Posterior vena cava (tissue), 2 donors: ENCODE results near the gene SLC5A3. TPM values are rescaled to one million over a fixed set of nuclear protein-coding genes. Genes with fewer than 3 reads are reported as not detected.

Source experiments
- DNase-seq: peaks from one replicate; pipeline ENCODE4 v3.0.0-alpha.2; 2020; ENCODE audit warnings: low spot score
- intact Hi-C, 2 donors: fragments of 100-400 bp; cut with DNase I; formaldehyde crosslinking; loops; one replicate each; pipeline versions ENCODE4 v1.14.1 to v1.14.2; 2022 to 2023
- long read RNA-seq, 2 donors: library from polyadenylated mRNA; unstranded; transcript quantifications; one replicate each; pipeline ENCODE4 v2.0.0, GENCODE V29; 2020 to 2021
- total RNA-seq, 2 donors: library from RNA; stranded (reverse); fragmentation: NEBNext Ultra II Directional; extraction: Animal tissue kit (Norgen Biotek cat#: 25700); gene quantifications; one replicate each; pipeline ENCODE4 v1.2.1, GENCODE V29; 2021
- donor health status: DM: yes; HTN: yes; CAD: no.
- donor health status: DM: yes; HTN: yes; CAD: no.

SLC5A3 gene
- 10 to 100 TPM; 10.9 to 16.4 TPM for total RNA-seq
- long read RNA-seq, donor 1, full-length matches to known transcripts, result 1 of 3 reads
- long read RNA-seq, donor 1, partial matches to known transcripts, result 0 of 3 reads
- long read RNA-seq, donor 1, other reads (novel, unspliced or antisense), result 2 of 3 reads
- long read RNA-seq, donor 2, full-length matches to known transcripts, result 7 of 7 reads
- long read RNA-seq, donor 2, partial matches to known transcripts, result 0 of 7 reads
- long read RNA-seq, donor 2, other reads (novel, unspliced or antisense), result 0 of 7 reads

- DNase-seq, result peak; percentile 95
- intact Hi-C loops, result loop anchor here in 1 of 2 donors (10.0 kb wide), 2 partner anchors 112 to 138 kb away; no protein-coding TSS in a partner anchor
Observed at GRCh38 chr21:34073032-34073748, at the start of gene SLC5A3, which contains the start of gene MRPS6. TSS of gene SLC5A3 (plus strand) at chr21:34073578. CDS start at chr21:34095199, 21,621 bp downstream. TSS of gene MRPS6 (plus strand) at chr21:34073578. CDS start at chr21:34073701, 123 bp downstream.

DNA sequence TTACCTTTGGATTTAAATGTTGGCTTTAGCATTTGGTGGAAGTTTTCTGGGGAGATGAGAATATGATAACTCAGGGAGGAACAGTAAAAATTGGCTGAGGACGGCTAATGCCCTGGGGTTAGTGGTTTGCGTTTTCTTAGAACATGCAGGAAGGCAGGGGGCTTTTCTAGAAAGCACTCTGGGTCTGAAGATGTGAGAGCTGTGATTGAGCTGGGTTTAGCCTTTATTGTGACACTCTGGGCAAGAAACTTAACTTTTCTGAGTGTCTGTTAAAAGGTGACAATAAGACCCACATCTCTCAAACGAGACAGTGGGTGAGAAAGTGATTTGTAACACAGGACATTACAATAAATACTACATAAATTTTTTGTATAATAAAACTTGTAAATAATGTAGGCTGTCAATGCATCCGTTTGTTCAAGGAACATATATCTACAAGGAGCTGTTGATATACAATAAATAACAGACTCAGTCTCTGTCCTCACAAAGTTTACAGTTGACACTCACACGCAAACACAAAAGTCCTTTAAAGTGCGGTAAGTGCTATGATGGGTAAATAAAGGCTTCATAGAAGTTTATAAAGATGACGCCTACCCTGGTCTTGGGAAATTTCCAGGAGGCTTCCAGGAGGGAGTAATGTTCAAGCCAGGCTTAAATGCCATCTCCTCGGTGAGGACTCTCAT, 49.5 kb upstream of the SLC5A3 start:
- no peak for DNase-seq
- intact Hi-C loops, result no loop called here

DNA sequence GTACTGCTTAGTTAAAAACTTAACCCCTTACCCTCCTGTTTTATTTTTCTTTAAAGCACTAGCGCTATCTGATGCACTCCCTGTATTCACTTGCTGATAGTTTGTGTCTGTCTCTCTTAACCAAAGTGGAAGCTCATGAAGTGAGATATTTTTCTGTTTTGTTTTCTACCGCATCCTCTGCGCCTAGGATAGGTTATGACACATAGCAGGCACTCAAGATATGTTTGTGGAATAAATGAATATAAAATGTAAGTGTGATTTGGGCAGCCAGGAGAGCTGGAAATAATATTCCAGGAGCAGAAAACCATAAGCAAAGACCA, 49.0 kb upstream of the SLC5A3 start:
- intact Hi-C loops, result no loop called here
- no peak for DNase-seq

- intact Hi-C loops, result no loop called here
- DNase-seq, result no peak
Observed at GRCh38 chr21:34027721-34028461, 45.5 kb upstream of the SLC5A3 start.

DNA sequence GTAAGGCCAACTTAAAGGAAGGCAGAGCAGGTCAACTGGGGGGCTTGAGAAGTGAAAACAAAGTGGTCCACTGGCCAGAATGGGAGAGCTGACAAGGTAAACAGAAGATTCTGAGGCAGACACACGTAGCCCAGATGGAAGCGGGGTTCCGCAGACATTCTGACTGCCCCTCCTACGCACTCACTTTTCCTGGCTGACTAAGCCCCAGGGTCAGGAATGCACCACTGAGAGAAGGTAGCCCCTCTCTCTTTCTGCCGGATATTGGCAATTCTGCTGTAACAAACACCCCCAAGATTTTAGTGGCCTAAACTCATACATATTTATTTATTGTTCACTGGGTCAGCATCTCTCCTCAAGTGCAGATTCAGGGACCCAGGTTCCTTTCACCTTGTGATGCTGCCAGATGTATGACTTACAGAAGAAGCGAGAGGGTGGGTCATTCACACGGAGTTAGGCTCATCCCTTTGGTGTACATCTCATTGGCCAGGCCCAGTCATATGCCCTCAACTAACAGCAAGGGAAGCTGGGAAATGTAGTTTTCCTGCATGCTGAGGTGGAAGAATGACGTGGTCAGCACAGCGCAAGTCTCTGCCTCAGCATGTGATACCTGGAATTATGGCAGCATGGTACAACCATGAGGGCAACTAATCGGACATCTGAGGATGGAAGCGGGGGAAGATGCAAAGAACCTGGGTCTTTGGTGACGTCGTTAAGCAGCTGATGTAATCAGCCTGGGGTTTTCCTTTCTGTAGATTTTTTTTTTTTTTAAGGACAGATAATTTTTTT, 43.4 kb upstream of the SLC5A3 start:
- intact Hi-C loops, result no loop called here
- DNase-seq, result no peak

- intact Hi-C loops, result no loop called here
- no peak for DNase-seq
Observed at GRCh38 chr21:34031835-34032370, 41.5 kb upstream of the SLC5A3 start.

GRCh38 chr21:34034369-34035014, 38.9 kb upstream of the SLC5A3 start:
- intact Hi-C loops, result no loop called here
- no peak for DNase-seq

- DNase-seq, result no peak
- intact Hi-C loops, result no loop called here
Observed at GRCh38 chr21:34035619-34036354, 37.6 kb upstream of the SLC5A3 start.

DNA sequence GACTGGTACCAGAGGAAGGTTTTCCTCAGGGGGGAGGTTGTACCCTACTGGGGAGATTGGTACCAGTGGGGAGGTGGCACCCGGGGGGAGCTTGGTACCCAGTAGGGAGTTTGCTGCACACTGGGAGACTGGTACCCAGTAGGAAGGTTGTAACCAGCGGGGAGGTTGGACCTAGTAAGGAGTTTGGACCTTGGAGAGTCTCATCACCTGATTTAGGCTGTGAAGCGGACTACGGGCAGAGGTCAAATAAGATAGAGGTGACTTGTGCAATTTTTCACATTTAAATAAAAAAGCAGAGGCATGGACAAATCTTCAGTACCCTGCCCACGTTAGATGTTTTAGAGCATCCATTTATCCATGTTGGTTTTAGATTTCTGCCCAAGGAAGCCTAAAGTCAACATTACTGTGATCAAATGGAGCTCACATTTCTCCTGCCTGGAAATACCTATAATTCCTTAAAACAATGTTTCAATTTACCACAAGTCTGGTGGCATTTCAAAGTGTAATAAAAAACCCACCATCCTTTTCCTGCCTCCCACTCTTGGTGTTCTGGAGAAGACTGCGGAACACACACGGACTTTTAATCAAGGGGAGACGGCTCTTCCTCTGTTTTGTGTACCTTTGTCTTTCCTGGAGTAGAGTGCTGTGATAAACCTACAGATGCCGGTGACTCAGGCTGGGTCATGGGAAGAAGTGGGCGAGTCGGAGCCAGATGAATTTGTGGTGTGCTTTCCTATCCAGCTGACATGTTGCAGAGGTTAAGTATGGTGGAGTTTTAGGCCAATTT, 36.2 kb upstream of the SLC5A3 start:
- intact Hi-C loops, result no loop called here
- no peak for DNase-seq

DNA sequence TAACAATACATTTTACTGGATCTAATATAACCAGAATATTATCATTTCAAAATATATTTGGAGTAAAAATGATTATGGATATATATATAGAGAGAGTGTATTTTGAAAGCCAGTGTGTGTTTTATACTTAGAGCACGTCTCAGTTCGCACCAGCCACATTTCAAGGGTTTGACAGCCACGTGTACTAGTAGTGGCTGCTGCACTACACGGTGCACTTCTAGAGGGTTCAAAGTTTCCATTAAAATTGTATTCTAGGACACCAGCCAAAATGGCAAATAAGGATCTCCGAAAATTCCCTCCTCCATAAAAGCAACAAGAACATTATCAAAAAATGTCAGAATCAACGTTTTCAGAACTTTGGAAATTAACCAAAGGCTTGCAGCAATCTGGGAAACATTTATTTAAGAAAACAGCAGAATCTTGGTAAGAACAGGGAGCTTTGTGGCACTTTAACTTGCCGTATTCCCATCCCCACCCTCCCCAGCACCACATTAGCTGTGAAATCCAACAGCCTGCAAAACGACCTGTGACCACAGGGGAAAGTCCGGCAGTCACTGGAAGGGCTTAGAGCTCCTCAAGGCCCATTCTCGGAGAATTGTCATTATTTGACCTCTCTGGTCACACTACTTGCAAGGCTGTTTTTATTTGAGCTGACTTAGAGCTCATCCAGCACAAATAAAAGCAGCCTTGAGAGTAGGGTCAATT, 33.5 kb upstream of the SLC5A3 start:
- intact Hi-C loops, result no loop called here
- no peak for DNase-seq

- DNase-seq, result no peak
- intact Hi-C loops, result no loop called here
Observed at GRCh38 chr21:34042735-34043134, 30.6 kb upstream of the SLC5A3 start.

DNA sequence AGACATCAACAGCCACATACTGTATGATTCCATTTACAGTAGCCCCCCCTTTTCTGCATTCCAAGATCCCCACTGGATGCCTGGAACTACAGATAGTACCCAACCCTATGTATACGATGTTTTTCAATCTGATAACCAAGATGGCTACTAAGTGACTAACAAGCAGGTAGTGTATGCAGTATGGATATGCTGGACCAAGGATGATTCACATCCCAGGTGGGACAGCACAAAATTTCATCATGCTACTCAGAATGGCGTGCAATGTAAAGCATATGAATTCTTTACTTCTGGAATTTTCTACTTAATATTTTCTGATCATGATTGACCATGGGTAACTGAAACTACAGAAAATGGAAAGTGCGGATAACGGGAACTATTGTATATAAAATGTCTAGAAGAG, 30.0 kb upstream of the SLC5A3 start:
- no peak for DNase-seq
- intact Hi-C loops, result no loop called here

DNA sequence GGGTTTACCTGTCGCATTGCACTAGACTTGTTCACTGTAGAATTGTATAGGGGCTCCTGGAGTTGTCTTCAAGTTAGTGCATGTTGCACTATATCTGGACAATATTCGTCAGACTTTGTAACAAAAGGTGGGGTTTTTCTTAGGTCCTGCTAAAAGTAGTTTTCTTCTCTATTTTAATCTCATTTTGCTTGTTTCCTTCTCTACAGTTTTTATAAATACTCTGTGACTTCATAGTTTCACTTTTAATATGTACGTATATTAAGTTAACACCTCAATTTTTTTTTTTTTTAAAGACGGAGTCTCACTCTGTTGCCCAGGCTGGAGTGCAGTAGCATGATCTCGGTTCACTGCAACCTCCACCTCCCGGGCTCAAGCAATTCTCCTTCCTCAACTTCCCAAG, 26.5 kb upstream of the SLC5A3 start:
- no peak for DNase-seq
- intact Hi-C loops, result no loop called here

- no peak for DNase-seq
- intact Hi-C loops, result no loop called here
Observed at GRCh38 chr21:34047835-34048234, 25.5 kb upstream of the SLC5A3 start.

DNA sequence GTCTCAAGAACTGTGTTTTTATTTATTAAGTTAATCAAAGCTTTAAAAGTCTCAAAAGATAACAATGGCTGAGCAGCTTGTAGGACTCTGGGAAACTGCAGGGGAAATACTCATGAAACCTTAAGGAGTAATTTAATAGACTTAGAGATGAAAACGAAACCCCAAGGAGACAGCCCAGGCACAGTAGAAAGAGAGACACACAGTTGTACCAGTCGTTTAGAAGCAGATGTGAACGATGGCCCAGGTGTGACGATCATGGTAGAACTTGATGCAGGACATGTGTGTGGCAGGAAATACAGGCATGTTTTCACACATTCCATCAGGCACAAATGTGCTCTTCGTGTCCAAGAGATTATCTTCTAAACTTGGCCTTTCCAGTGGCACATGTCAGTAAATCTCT, 21.2 kb upstream of the SLC5A3 start:
- intact Hi-C loops, result no loop called here
- DNase-seq, result no peak

DNA sequence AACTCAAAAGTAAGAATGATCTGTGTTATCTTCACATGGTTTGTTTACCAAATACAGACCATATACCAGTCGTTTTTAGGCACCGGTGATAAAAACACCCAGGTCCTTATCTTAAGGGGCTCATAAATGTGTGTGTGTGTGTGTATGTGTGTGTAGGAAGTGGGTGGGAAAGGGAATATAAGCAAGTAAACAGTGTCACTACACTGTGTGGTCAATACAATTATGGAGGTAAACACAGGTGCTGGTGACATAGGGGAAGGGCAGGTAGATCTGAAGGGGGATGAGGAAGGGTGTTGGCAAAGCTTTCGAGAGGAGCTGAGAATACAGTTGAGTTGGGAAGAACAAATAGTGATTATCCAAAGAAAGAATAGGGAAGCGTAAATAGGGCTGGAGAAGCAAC, 19.1 kb upstream of the SLC5A3 start:
- no peak for DNase-seq

More for the DNA sequence above, 19.1 kb upstream of the SLC5A3 start:
- intact Hi-C loops, result no loop called here
